Stimulated activated CD4-positive, alpha-beta T cell treated with anti-CD3 and anti-CD28 coated beads, Interleukin-2, amount 100 ng/mL, for 24 hours (primary cell): ENCODE measurements around the gene PROM1.

Source experiments
- DNase-seq, 2 donors: peaks; one replicate each; pipeline ENCODE4 v3.0.0-alpha.2; 2020

PROM1 gene

DNA sequence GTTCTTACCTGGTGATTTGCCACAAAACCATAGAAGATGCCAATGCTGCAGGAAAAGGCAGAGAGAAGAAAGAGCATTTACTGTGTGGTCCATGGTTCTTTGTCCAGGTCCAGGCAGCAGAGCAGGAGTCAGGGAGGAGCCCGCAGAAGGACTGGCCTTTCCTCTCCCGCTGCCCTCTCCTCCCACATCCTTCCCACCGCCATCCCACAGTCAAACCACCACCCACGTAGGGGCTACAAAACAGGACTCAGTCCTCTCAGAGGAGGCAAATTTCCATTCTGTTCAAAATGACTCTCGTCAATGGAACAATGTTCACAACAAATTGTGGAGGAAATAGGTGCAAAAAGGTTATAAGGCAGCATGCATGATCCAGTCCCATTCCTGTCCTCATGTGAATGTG is 58.6 kb downstream of the PROM1 start:
- no peak for DNase-seq

DNA sequence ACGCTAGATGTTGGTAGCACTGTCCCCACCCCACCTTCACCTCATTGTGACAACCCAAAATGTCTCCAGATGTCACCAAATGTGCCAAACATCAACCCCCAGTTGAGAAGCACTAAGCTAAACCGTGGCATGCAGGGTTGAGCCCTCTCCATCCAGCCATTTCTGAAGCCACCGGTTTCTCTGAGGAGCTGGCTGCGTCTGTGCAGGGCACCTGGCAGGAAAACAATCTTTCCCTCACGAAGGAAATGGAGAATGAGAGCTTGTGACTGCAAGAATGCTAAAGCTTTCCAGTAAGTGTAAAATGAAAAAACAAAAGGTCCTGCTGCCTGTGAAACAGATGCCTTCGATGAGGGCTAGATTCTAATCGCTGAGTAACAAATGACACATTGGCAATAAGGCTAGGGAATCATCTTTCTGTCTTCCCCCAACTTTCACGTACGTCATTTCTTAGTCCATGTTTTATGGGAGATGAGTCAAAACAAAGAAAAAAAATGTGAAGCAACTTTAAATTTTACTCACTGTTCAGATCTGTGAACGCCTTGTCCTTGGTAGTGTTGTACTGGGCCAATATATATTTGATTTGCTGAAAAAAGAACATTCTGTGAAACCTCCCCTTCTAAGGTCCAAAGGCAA is 59.9 kb downstream of the PROM1 start:
- no peak for DNase-seq

DNA sequence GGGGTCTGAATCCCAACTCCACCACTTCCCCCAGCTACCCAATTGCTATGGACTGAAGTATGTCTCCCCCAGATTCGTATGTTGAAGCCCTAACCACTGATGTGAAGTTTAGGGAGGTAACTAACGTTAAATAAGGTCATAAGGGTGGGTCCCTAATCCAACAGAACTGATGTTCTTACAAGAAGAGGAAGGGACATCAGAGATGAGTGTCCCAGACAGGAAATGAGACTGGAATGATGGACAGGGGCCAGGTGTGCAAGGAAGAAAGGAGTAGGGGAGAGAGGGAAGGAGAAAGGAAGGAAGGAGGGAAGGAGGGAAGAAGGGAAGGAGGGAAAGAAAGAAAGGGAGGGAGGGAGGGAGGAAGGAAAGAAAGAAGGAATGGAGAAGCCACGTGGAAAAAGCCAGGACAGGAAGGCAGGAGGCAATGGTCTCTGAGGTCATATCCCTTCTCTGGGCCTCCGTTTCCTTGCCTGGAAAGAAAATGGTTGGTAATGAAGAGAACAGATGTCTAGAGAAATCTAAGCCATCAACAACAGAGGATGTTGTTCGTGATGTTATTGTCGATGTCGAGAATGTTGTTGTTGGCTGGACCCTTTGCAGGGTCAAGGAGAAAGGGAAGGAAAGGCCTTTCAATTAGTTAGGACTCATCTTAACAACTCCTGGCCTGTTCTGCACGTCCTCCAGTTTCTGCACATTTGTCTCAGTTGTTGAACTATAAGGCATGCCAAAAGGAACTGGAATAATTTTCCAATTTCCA is 61.8 kb downstream of the PROM1 start:
- DNase-seq = no peak

DNA sequence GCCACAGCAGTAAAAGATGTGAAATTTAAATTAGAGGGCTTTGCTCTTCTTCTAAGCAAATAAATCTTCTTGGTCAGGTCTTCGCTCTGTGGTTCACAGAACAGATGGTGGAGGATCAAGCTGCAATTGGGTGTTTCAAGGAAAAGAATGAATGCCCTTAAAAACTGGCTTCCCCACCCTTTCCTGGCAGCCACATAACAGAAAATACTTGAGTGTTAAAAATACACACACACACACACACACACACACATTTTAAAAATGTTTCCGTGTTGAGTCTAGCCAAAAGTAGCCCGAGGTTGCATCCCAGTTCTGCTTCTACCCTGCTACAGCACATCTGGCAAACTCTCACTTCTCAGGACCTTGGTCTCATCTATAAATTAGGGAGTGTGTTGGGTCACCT is 64.2 kb downstream of the PROM1 start:
- no peak for DNase-seq

- DNase-seq = no peak
These were observed 65.0 kb downstream of the PROM1 start for GRCh38 chr4:16018841-16019240.

GRCh38 chr4:16018061-16018676 is 65.7 kb downstream of the PROM1 start:
- DNase-seq = no peak

- DNase-seq = no peak
These were observed 67.3 kb downstream of the PROM1 start for GRCh38 chr4:16016536-16016935.

GRCh38 chr4:16011173-16011572 is 72.7 kb downstream of the PROM1 start:
- no peak for DNase-seq

DNA sequence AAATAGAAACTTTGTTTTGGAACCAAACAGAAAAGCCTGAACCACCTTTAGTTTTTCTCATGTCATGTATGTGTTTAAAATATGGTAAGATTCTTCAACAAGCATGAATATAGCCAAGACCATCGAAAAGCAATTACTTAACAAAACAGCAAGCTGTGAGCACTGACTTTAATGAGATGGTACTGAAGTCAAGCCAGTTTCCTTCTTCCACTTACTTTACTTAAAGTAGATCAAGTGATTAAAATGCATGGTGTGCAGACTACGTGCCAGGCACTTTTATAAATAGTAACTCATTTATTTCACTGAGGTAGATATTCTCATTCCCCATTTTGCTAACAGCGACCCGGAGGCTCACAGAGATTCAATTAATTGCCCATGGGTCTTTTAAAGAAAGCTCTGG is 74.7 kb downstream of the PROM1 start:
- DNase-seq = no peak

GRCh38 chr4:16007471-16008095 is 76.2 kb downstream of the PROM1 start:
- no peak for DNase-seq

DNA sequence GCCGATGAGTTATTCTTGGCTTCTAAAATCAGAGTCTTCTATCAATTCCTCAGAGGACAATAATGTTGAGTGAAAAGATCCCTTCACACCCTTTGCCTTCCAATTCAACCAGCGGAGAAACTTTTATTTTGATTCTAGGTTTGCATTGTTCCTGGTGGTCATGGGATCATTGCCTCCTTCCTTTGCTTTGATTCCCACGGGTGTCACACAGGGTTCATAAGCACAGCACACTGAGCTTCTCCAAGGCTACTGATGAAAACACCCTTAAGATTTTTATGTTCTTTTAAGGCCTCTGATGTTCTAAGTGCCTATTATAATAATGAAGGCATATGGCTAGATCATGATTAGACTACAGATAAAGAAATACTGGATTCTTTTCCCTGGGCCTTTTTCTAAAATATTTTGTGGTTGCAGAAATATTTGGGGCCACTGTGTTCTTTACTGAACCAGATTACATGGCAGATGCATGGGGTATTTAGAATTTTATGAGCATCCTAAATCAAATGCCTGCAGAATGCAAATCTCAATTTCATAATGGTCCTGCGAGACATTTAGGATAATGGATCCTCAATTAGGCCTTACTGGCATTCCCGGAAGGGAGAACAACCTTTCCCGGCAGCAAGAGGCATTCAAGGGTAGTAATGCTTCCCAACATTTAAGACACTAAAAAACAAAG is 76.9 kb downstream of the PROM1 start:
- no peak for DNase-seq

- DNase-seq = no peak
These were observed 78.1 kb downstream of the PROM1 start for GRCh38 chr4:16005676-16006075.

GRCh38 chr4:16001484-16001858 is 82.4 kb downstream of the PROM1 start:
- peak; percentile 29 to 50 for DNase-seq

DNA sequence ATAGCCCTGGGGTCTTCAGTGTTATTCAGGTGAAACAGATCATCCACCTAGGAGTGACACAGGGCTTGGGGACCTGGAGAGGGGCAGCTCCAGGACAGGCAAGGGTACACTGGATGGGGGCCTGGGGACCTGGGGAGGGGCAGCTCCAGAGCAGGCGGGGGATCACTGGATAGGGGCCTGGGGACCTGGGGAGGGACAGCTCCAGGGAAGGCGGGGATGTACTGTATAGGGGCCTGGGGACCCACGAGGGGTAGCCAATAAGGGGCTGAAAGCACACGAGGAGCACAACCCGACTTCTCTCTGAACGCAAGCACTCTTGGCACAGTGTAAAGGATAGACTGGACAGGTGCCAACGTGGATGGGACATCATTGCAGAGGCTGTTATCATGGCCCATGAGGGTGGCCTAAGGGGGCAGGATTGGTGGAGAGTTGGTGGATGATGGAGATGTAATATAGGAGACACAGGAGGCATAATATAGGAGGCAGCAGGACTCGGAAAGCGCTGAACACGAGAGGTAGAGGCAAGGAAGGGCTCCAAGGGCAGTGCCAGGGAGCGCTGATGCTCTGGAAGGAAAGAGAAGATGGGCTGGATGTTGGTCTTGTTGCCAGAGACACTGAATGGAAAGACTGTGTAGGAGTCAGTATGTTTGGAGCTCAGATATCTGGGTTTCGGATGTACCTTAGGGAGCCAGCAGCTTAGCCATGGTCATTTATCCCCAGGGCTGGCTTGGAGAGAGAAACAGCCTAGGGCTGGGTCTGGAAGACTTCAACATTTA is 82.9 kb downstream of the PROM1 start:
- no peak for DNase-seq

DNA sequence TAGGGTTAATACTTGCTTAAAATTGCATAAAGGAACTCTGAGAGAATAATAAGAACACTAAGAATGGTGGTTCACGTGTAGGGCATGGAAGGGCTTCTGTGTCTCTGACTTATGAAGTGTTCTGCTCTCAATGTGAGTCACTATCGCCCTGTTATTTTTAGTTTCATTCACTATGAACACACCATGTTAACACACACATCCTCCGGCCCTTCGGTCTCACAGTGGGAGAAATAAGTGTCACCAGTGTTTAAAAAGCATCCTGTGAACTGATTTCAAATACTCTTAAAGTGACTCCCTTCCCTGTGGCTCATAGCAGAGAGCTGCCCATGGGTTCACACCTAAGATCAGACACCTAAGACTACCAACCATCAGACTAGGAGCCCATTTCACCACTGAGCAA is 87.0 kb downstream of the PROM1 start:
- DNase-seq = no peak

GRCh38 chr4:15995826-15996225 is 88.0 kb downstream of the PROM1 start:
- DNase-seq = no peak

- DNase-seq = no peak
These were observed 91.7 kb downstream of the PROM1 start for GRCh38 chr4:15992167-15992485.

DNA sequence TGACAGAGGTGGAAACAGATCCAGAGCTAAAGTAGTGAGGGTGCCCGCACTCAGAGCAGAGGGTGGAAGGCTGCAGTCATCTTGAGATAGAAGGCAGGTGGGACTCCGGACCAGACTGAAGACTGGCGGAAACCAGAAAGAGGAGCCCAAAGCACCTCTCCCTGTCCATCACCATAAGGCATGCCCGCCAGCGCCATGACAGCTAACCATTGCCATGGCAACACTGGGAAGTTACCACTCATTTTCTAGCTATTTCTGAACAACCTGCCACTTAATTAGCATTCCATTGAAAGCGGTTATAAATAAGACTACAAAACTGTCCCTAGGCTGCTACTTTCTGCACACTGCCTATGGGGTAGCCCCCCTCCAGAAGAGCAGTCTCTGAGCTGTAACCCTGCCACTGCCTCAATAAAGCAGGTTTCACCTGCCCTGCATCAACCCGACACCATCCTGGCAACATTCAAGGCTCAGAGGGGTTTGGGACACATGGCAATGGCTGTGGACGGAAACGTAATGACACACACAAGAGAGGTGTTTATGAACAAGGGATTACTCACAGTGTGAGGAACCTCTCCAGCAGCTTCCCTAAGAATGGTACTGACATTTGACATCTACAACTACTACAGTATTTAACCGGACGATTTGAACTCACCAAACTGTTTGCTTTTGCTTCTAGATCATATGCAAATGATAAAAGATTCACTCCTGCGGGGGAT is 93.1 kb downstream of the PROM1 start:
- no peak for DNase-seq

- no peak for DNase-seq
These were observed 94.4 kb downstream of the PROM1 start for GRCh38 chr4:15989424-15989823.

DNA sequence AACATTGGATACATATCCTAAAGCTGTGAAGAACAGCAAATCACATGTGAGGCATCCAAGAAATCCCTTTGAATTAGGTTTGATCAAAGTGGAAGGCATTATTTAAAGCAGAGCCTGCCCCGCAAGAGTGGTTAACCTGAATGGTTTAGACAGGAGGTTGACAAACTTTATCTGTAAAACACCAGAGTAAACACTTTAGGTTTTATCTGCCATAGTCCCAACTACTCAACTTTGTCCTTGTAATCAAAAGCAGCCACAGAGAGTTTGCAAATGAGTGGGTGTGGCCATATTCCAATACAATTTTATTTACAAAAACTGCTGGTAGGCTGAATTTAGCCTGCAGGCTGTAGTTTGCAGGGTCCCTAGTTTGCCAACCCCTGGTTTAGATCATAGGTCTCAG is 95.6 kb downstream of the PROM1 start:
- DNase-seq = no peak

DNA sequence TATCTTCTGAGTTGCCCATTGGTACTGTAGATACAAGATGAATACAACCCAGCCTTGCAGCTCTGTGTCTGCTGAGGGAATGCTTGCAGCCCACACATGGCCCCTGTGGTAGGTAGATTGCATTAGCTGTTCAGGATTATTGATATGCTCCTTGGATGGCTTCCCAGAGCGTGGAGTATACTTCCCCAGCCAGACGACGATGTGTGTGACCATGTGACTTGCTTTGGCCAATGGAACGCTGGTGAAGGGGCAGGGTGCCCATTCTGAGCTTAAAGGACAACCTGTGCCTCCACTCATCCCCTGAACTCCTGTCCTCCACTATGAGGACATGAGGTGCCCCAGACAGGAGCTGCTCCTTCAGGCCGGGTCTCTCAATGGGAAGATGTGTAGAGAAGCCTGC is 96.9 kb downstream of the PROM1 start:
- DNase-seq = no peak

- DNase-seq = no peak
These were observed 100.2 kb downstream of the PROM1 start for GRCh38 chr4:15983610-15984009.
